Astrocyte of the spinal cord (primary cell): Measurements from ENCODE around the gene CARD16.
"Not testable (repeated sequence)": the region's sequence is repeated elsewhere in the genome, so short reads cannot be mapped to it uniquely, and the experiment has no call there.

Experiments used
- DNase-seq: peaks from one replicate; pipeline ENCODE4 v3.0.0; 2011; ENCODE audit warnings: low read depth, low spot score
- H3K4me3 ChIP-seq: 2 replicates; pipeline ENCODE4 v1.5.1; 2011; ENCODE audit warnings: low read depth, mild to moderate bottlenecking, low read length, moderate library complexity
- CTCF ChIP-seq: IDR thresholded peaks from 2 replicates; pipeline ENCODE4 v1.5.1; 2012; ENCODE audit warnings: low read depth, mild to moderate bottlenecking, low read length, inconsistent platforms
- in situ Hi-C: cut with HindIII; loops from 2 replicates; pipeline ENCODE4 v1.10.0; 2017; ENCODE audit warnings: low sequenced_read_pairs

Gene CARD16

GRCh38 chr11:105073456-105074165 lies 28.5 kb upstream of the CARD16 start:
- in situ Hi-C loops: no loop called here
- H3K4me3 ChIP-seq: no peak overlapping the region

GRCh38 chr11:105072080-105072479 lies 26.9 kb upstream of the CARD16 start:
- H3K4me3 ChIP-seq, in situ Hi-C loops, DNase-seq: not testable (repeated sequence)

More at GRCh38 chr11:105073456-105074165, 28.5 kb upstream of the CARD16 start:
- no peak for TF ChIP-seq CTCF
- no peak for DNase-seq

GRCh38 chr11:105071089-105071732 lies 26.1 kb upstream of the CARD16 start:
- DNase-seq: no peak
- in situ Hi-C loops: no loop called here
- no peak overlapping the region for H3K4me3 ChIP-seq
- TF ChIP-seq CTCF: no peak

- no peak for DNase-seq
- in situ Hi-C loops: no loop called here
- TF ChIP-seq CTCF: no peak
- H3K4me3 ChIP-seq: no peak overlapping the region
Observed at GRCh38 chr11:105070306-105070705, 25.2 kb upstream of the CARD16 start.

- DNase-seq, in situ Hi-C loops, H3K4me3 ChIP-seq: not testable (repeated sequence)
Observed at GRCh38 chr11:105069749-105070148, 24.6 kb upstream of the CARD16 start.

- in situ Hi-C loops, DNase-seq, H3K4me3 ChIP-seq: not testable (repeated sequence)
Observed at GRCh38 chr11:105063245-105063941, 18.3 kb upstream of the CARD16 start.

- in situ Hi-C loops: no loop called here
Observed at GRCh38 chr11:105057432-105057831, 12.3 kb upstream of the CARD16 start.

More at GRCh38 chr11:105057432-105057831, 12.3 kb upstream of the CARD16 start:
- no peak for TF ChIP-seq CTCF
- DNase-seq: no peak
- no peak overlapping the region for H3K4me3 ChIP-seq
